T1000 (cell line): Measurements from ENCODE around the gene B4GALNT4.
"Not testable (repeated sequence)": the region's sequence is repeated elsewhere in the genome, so short reads cannot be mapped to it uniquely, and the experiment has no call there.

Source experiments
- DNase-seq: peaks from one replicate; lab custom pipeline; 2025; ENCODE audit warnings: mixed read lengths; lab: John Stamatoyannopoulos, UW

Gene B4GALNT4

GRCh38 chr11:408154-409007 is 39.1 kb downstream of the B4GALNT4 start:
- DNase-seq, result no peak

- DNase-seq, result no peak
Measured at GRCh38 chr11:409008-409599, 39.8 kb downstream of the B4GALNT4 start.

- DNase-seq, result no peak
Measured at GRCh38 chr11:409600-410483, 40.5 kb downstream of the B4GALNT4 start.

- not testable (repeated sequence) for DNase-seq
Measured at GRCh38 chr11:410711-411110, 41.4 kb downstream of the B4GALNT4 start.

- not testable (repeated sequence) for DNase-seq
Measured at GRCh38 chr11:411520-411919, 42.2 kb downstream of the B4GALNT4 start.

GRCh38 chr11:412641-413119 is 43.4 kb downstream of the B4GALNT4 start:
- no peak for DNase-seq

- DNase-seq, result no peak
Measured at GRCh38 chr11:413120-414081, 44.1 kb downstream of the B4GALNT4 start.

GRCh38 chr11:414318-414857 is 45.1 kb downstream of the B4GALNT4 start:
- no peak for DNase-seq

- DNase-seq, result no peak
Measured at GRCh38 chr11:415640-416041, 46.3 kb downstream of the B4GALNT4 start.

- no peak for DNase-seq
Measured at GRCh38 chr11:416051-416756, 46.9 kb downstream of the B4GALNT4 start.

GRCh38 chr11:416757-417621 is 47.7 kb downstream of the B4GALNT4 start:
- DNase-seq, result no peak

- no peak for DNase-seq
Measured at GRCh38 chr11:417652-418342, 48.5 kb downstream of the B4GALNT4 start.

- DNase-seq, result no peak
Measured at GRCh38 chr11:418343-419247, 49.3 kb downstream of the B4GALNT4 start.

- no peak for DNase-seq
Measured at GRCh38 chr11:419248-420005, 50.1 kb downstream of the B4GALNT4 start.

GRCh38 chr11:420054-420910 is 51.0 kb downstream of the B4GALNT4 start:
- no peak for DNase-seq

- DNase-seq, result no peak
Measured at GRCh38 chr11:420911-421321, 51.6 kb downstream of the B4GALNT4 start.
